Fibroblast of lung (primary cell): ENCODE measurements around the gene UPK3A. TPM values are rescaled to one million over a fixed set of nuclear protein-coding genes. Genes with fewer than 3 reads are reported as not detected.

Source experiments
- DNase-seq, 2 donors: peaks; one replicate each; pipeline versions ENCODE4 v3.0.0 to v3.0.0-alpha.2; 2010; ENCODE audit warnings: low read depth in 2 of 2
- H2AFZ ChIP-seq: 2 replicates; pipeline ENCODE4 v1.5.1; 2012; ENCODE audit warnings: low read length, control low read depth, inconsistent platforms
- H3K27ac ChIP-seq: 2 replicates; pipeline ENCODE4 v1.5.1; 2011; ENCODE audit warnings: low read length, control low read depth; ENCODE audit not compliant: insufficient read depth
- H3K27me3 ChIP-seq: 2 replicates; pipeline ENCODE4 v1.5.1; 2011; ENCODE audit warnings: mild to moderate bottlenecking, low read length; ENCODE audit not compliant: control insufficient read depth, insufficient read depth
- H3K36me3 ChIP-seq: 2 replicates; pipeline ENCODE4 v1.5.1; 2011; ENCODE audit warnings: low read length; ENCODE audit not compliant: control insufficient read depth, insufficient read depth
- H3K4me1 ChIP-seq: 2 replicates; pipeline ENCODE4 v1.5.1; 2011; ENCODE audit warnings: low read length; ENCODE audit not compliant: control insufficient read depth, insufficient read depth; ENCODE audit errors: extremely low read depth
- H3K4me2 ChIP-seq: 2 replicates; pipeline ENCODE4 v1.5.1; 2011; ENCODE audit warnings: low read length, control low read depth; ENCODE audit not compliant: insufficient read depth; ENCODE audit errors: extremely low read depth
- H3K4me3 ChIP-seq, 4 experiments: fragments of 200-600 bp in 1 of 4; sonication (generic) in 1 of 4; replicated peaks in 1 of 4; 2 replicates each; pipeline ENCODE4 v1.5.1; 2011 to 2016; ENCODE audit warnings: low read length in 4 of 4, low read depth in 3 of 4, mild to moderate bottlenecking in 3 of 4, control low read depth in 2 of 4, inconsistent platforms in 1 of 4, mixed read lengths in 1 of 4; ENCODE audit not compliant: insufficient read depth in 1 of 4; ENCODE audit errors: control extremely low read depth in 1 of 4
- H3K79me2 ChIP-seq: 2 replicates; pipeline ENCODE4 v1.5.1; 2012; ENCODE audit warnings: mild to moderate bottlenecking, low read length, inconsistent platforms; ENCODE audit not compliant: control insufficient read depth, insufficient read depth
- H3K9ac ChIP-seq: 2 replicates; pipeline ENCODE4 v1.5.1; 2011; ENCODE audit warnings: mild to moderate bottlenecking, low read length, control low read depth; ENCODE audit not compliant: insufficient read depth
- H3K9me3 ChIP-seq: 2 replicates; pipeline ENCODE4 v1.5.1; 2012; ENCODE audit warnings: low read depth, low read length; ENCODE audit not compliant: control insufficient read depth, insufficient read depth
- H4K20me1 ChIP-seq: 2 replicates; pipeline ENCODE4 v1.5.1; 2011; ENCODE audit warnings: low read length; ENCODE audit not compliant: control insufficient read depth, insufficient read depth; ENCODE audit errors: extremely low read depth
- CTCF ChIP-seq, 2 donors: IDR thresholded peaks in 1 of 2; conservative IDR thresholded peaks in 1 of 2; 1 replicate in 1 of 2; 2 replicates in 1 of 2; pipeline ENCODE4 v1.5.1; 2011 to 2012; ENCODE audit warnings: low read length in 2 of 2, control low read depth in 1 of 2, inconsistent platforms in 1 of 2, low read depth in 1 of 2, mild to moderate bottlenecking in 1 of 2
- EZH2 ChIP-seq: IDR thresholded peaks from 2 replicates; pipeline ENCODE4 v1.5.1; 2012; ENCODE audit warnings: low read length, control low read depth, mild to moderate bottlenecking; ENCODE audit errors: missing control alignments
- polyA plus RNA-seq, 2 donors: library from polyadenylated mRNA; depleted of rRNA in 1 of 2; stranded (reverse) in 1 of 2; unstranded in 1 of 2; fragments of >200 nt; gene quantifications; 2 replicates each; pipeline ENCODE4 v1.2.1, GENCODE V29; 2011 to 2012; ENCODE audit warnings: missing spikeins in 1 of 2
- total RNA-seq: library from RNA; depleted of rRNA; stranded (reverse); fragments of >200 nt; gene quantifications from 2 replicates; pipeline ENCODE4 v1.2.1, GENCODE V29; 2014

The UPK3A gene
- total and polyA plus RNA-seq, 2 donors (not counting 1 experiment from before 2014, with no cell fraction given), result not detected

GRCh38 chr22:45296628-45297297 is 12.0 kb downstream of the UPK3A start:
- no peak for DNase-seq
- H3K27me3 ChIP-seq, result peaks cover 11% of the 10 kb centered on the region
- H3K27ac ChIP-seq, result no peak overlapping the region
- H3K4me1 ChIP-seq, result peaks cover under 1% of the 10 kb centered on the region
- no peaks in the 10 kb centered on the region for H3K36me3 ChIP-seq
- H3K9me3 ChIP-seq, result no peaks in the 10 kb centered on the region
- TF ChIP-seq EZH2 (no peak), CTCF (conservative IDR thresholded peaks at IDR 0.05 in 1 of 2, IDR thresholded peaks at IDR 0.05 in 1 of 2; ENCODE audit: low read depth in 1 of 2, low read length in 2 of 2) (no peak)
- no peaks in the 10 kb centered on the region for H3K79me2 ChIP-seq
- no peak overlapping the region for H3K4me2 ChIP-seq
- no peak overlapping the region for H3K4me3 ChIP-seq
- H3K9ac ChIP-seq, result no peak overlapping the region
- no peaks in the 10 kb centered on the region for H4K20me1 ChIP-seq
- H2AFZ ChIP-seq, result no peak overlapping the region

- H4K20me1 ChIP-seq, result no peaks in the 10 kb centered on the region
- no peaks in the 10 kb centered on the region for H3K36me3 ChIP-seq
- no peak overlapping the region for H3K4me3 ChIP-seq
- no peaks in the 10 kb centered on the region for H3K9me3 ChIP-seq
- TF ChIP-seq EZH2, result no peak
- no peak for TF ChIP-seq CTCF (conservative IDR thresholded peaks at IDR 0.05 in 1 of 2, IDR thresholded peaks at IDR 0.05 in 1 of 2; ENCODE audit: low read depth in 1 of 2, low read length in 2 of 2)
- no peak overlapping the region for H3K27ac ChIP-seq
- H3K27me3 ChIP-seq, result peaks cover 3% of the 10 kb centered on the region
- H3K4me2 ChIP-seq, result no peak overlapping the region
- no peak overlapping the region for H3K9ac ChIP-seq
- H3K4me1 ChIP-seq, result peaks cover 3% of the 10 kb centered on the region
- DNase-seq, result no peak
- no peaks in the 10 kb centered on the region for H3K79me2 ChIP-seq
- no peak overlapping the region for H2AFZ ChIP-seq
These were observed 14.3 kb downstream of the UPK3A start for GRCh38 chr22:45298934-45299505.

DNA sequence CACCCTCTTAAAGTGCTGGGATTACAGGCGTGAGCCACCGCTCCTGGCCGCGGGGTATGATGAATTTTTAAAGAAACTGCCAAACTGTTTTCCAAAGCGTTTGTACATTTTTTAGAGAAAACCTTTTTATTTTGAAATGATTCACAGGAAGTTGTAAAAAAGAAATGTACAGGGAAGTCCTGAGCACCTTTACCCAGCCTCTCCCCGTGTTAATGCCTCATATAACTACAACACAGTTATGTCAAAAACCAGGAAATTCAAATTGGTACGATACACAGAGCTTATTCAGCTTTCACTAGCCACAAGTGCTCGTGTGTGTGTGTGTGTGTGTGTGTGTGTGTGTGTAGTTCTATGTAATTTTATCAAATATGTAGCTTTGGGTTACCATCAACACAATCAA is 18.0 kb downstream of the UPK3A start:
- TF ChIP-seq EZH2 (no peak), CTCF (conservative IDR thresholded peaks at IDR 0.05 in 1 of 2, IDR thresholded peaks at IDR 0.05 in 1 of 2; ENCODE audit: low read depth in 1 of 2, low read length in 2 of 2) (no peak)
- no peaks in the 10 kb centered on the region for H3K36me3 ChIP-seq
- H3K27me3 ChIP-seq, result no peaks in the 10 kb centered on the region
- no peak overlapping the region for H2AFZ ChIP-seq
- H3K4me1 ChIP-seq, result peaks cover 3% of the 10 kb centered on the region
- H4K20me1 ChIP-seq, result no peaks in the 10 kb centered on the region
- H3K9me3 ChIP-seq, result no peaks in the 10 kb centered on the region
- H3K79me2 ChIP-seq, result no peaks in the 10 kb centered on the region
- H3K27ac ChIP-seq, result no peak overlapping the region
- H3K4me2 ChIP-seq, result no peak overlapping the region
- H3K9ac ChIP-seq, result no peak overlapping the region
- H3K4me3 ChIP-seq, result no peak overlapping the region
- no peak for DNase-seq
